ENCODE results near the gene UBR3.
"Not testable (repeated sequence)": the region's sequence is repeated elsewhere in the genome, so short reads cannot be mapped to it uniquely, and the experiment has no call there.

Gene UBR3

GRCh38 chr2:169867579-169867978, 40.3 kb downstream of the UBR3 start:
- no peak for TF ChIP-seq CTCF (IDR thresholded peaks at IDR 0.05; ENCODE audit: extremely low read depth, missing control alignments)
- no peak for DNase-seq (ENCODE audit: low spot score)

GRCh38 chr2:169868951-169869350, 41.7 kb downstream of the UBR3 start:
- no peak for TF ChIP-seq CTCF (IDR thresholded peaks at IDR 0.05; ENCODE audit: extremely low read depth, missing control alignments)
- DNase-seq (ENCODE audit: low spot score): no peak

- not testable (repeated sequence) for DNase-seq (ENCODE audit: low spot score)
Measured at GRCh38 chr2:169871369-169871768, 44.1 kb downstream of the UBR3 start.

- DNase-seq (ENCODE audit: low spot score): no peak
Measured at GRCh38 chr2:169871994-169872393, 44.7 kb downstream of the UBR3 start.

GRCh38 chr2:169877398-169877797, 50.1 kb downstream of the UBR3 start:
- peak; percentile 14 for DNase-seq (ENCODE audit: low spot score)
- TF ChIP-seq CTCF (IDR thresholded peaks at IDR 0.05; ENCODE audit: extremely low read depth, missing control alignments): no peak

More at GRCh38 chr2:169871994-169872393, 44.7 kb downstream of the UBR3 start:
- TF ChIP-seq CTCF (IDR thresholded peaks at IDR 0.05; ENCODE audit: extremely low read depth, missing control alignments): no peak

GRCh38 chr2:169887120-169887519, 59.9 kb downstream of the UBR3 start:
- no peak for TF ChIP-seq CTCF (IDR thresholded peaks at IDR 0.05; ENCODE audit: extremely low read depth, missing control alignments)
- DNase-seq (ENCODE audit: low spot score): no peak

GRCh38 chr2:169891593-169892298, 64.5 kb downstream of the UBR3 start:
- no peak for DNase-seq (ENCODE audit: low spot score)
- no peak for TF ChIP-seq CTCF (IDR thresholded peaks at IDR 0.05; ENCODE audit: extremely low read depth, missing control alignments)

- DNase-seq (ENCODE audit: low spot score): no peak
- no peak for TF ChIP-seq CTCF (IDR thresholded peaks at IDR 0.05; ENCODE audit: extremely low read depth, missing control alignments)
Measured at GRCh38 chr2:169892951-169893350, 65.7 kb downstream of the UBR3 start.

Measured in GM20000 (cell line).